HG03378 (cell line): Measurements from ENCODE around the gene ASH1L.

Experiments used
- ATAC-seq: cut with Tn5 transposase; IDR thresholded peaks from one replicate; pipeline ENCODE4 v1.9.1; 2021; ENCODE audit warnings: mild to moderate bottlenecking, moderate library complexity; ENCODE audit not compliant: unreplicated experiment

The ASH1L gene

DNA sequence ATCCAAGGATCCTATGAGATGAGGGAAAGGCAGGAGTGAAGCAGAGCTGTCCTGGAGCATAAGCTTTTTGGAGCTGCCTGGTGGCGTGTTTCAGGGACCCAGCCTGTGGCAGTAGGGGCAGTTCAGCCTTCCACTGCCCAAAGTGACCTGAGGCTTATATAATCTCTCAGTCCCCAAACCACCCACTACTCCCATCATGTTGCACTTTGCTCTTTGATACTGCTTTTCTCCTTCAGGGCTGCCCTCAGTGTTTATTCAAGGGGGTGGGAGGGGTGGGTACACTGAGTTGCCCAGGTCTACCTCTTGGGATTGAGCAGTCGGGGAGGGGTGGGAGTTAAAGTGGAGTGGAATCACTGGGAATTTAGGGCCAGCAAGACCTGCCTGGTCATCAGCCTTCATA, 276.1 kb downstream of the ASH1L start:
- ATAC-seq: no peak

DNA sequence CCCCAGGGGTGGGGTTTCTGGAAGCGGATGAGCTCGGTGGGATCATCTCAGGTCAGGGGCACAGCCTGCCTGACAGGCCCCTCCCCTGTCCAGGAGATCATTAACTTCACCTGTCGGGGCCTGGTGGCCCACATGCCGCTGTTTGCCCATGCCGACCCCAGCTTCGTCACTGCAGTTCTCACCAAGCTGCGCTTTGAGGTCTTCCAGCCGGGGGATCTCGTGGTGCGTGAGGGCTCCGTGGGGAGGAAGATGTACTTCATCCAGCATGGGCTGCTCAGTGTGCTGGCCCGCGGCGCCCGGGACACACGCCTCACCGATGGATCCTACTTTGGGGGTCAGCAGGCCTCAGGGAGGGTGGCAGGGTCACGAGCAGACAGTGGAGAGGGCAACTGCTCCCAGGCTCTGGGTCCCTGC, 277.0 kb downstream of the ASH1L start:
- no peak for ATAC-seq
